Osteoblast (primary cell): Measurements from ENCODE around the gene CXXC5. TPM values are rescaled to one million over a fixed set of nuclear protein-coding genes. Genes with fewer than 3 reads are reported as not detected.

Experiments
- DNase-seq: peaks from one replicate; pipeline ENCODE4 v3.0.0; 2011; ENCODE audit warnings: low spot score, mixed read lengths; ENCODE audit not compliant: insufficient read length; ENCODE audit errors: missing footprints
- H2AFZ ChIP-seq: 2 replicates; pipeline ENCODE4 v1.6.0; 2011; ENCODE audit warnings: mild to moderate bottlenecking, low read length
- H3K27ac ChIP-seq: 2 replicates; pipeline ENCODE4 v1.5.1; 2011; ENCODE audit warnings: mild to moderate bottlenecking, low read depth, low read length, moderate library complexity
- H3K27me3 ChIP-seq: 2 replicates; pipeline ENCODE4 v1.6.0; 2012; ENCODE audit warnings: mild to moderate bottlenecking, control low read depth, inconsistent platforms, low read length, moderate library complexity; ENCODE audit not compliant: insufficient read depth
- H3K36me3 ChIP-seq: 2 replicates; pipeline ENCODE4 v1.5.1; 2011; ENCODE audit warnings: mild to moderate bottlenecking, low read length, control low read depth, moderate library complexity; ENCODE audit not compliant: insufficient read depth
- H3K4me1 ChIP-seq: 2 replicates; pipeline ENCODE4 v1.5.1; 2011; ENCODE audit warnings: mild to moderate bottlenecking, low read length, control low read depth, moderate library complexity; ENCODE audit not compliant: insufficient read depth
- H3K4me2 ChIP-seq: 2 replicates; pipeline ENCODE4 v1.6.0; 2011; ENCODE audit warnings: mild to moderate bottlenecking, low read length; ENCODE audit not compliant: insufficient read depth
- H3K4me3 ChIP-seq: fragments of 200-600 bp; sonication (generic); 3 replicates; pipeline ENCODE4 v1.5.1; 2012; ENCODE audit warnings: mild to moderate bottlenecking, low read length, inconsistent platforms; ENCODE audit not compliant: insufficient read depth
- H3K79me2 ChIP-seq: 2 replicates; pipeline ENCODE4 v1.6.0; 2012; ENCODE audit warnings: mild to moderate bottlenecking, low read length, control low read depth, inconsistent platforms; ENCODE audit not compliant: insufficient read depth
- H3K9me3 ChIP-seq: 2 replicates; pipeline ENCODE4 v1.5.1; 2011; ENCODE audit warnings: low read depth, low read length, control low read depth
- H4K20me1 ChIP-seq: 2 replicates; pipeline ENCODE4 v1.6.0; 2012; ENCODE audit warnings: mild to moderate bottlenecking, low read length, control low read depth; ENCODE audit not compliant: insufficient read depth
- total RNA-seq: library from RNA; depleted of rRNA; stranded (reverse); fragments of >200 nt; gene quantifications from 2 replicates; pipeline ENCODE4 v1.2.3, GENCODE V29; 2012
- TF ChIP-seq, protein P1 (sequence below): IDR thresholded peaks from 2 replicates; pipeline ENCODE4 v1.5.1; 2011; ENCODE audit warnings: mild to moderate bottlenecking, low read depth, low read length, moderate library complexity; ENCODE audit errors: extremely low read depth

CXXC5 gene
- total RNA-seq, 1 donor = 186 TPM

DNA sequence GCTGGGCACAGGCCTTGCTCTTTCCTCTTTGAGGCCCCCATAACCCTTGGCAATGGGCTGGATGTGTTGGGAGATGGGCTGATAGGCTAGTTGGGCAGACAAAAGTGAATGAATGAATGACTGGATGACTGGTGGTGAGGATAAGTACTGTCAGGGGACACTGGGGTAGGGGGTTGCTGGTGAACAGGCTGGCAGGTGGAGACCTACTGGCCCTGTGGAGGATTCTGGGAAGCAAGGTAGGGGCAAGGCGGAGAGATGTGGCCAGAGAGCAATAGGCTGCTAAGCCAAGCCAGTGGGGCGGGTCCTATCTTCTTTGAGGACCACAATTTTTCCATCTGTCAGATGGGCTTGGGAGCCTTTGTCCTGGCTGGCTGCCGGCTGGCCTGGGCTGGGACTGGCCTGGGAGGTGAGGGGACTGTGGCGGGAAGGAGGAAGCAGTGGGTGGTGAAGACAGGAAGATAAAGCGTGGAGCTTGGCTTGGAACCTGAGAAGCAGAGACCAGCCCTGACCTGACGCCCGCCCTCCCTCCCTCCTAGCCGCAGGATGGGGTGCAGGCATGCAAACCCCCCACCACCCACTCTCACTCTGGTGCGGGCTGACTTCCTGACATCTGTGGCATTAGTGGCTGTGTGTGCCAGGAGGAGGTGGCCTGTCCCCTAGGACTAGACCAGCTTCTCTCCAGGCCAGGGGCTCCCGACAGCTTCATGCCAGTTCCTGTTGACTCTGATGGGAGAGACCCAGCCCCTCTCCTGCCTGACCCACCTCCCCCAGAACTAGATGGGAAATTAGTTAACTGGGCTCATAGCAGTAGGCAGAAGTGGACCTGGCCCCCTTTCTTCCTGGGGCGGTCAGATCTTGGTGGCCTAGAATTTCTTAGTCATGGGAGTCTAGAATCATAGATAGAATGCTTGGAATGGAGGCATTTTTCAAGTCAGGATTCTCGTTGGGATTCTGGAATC lies 9.5 kb downstream of the CXXC5 start:
- H3K27me3 ChIP-seq = no peaks in the 10 kb centered on the region
- peak overlapping the region; percentile 49 for H3K4me3 ChIP-seq
- H3K27ac ChIP-seq = peak overlapping the region; percentile 95
- peak; percentile 94 for DNase-seq
- peaks cover 93% of the 10 kb centered on the region for H3K4me1 ChIP-seq
- peaks cover 11% of the 10 kb centered on the region for H3K36me3 ChIP-seq
- TF ChIP-seq, protein P1, sequence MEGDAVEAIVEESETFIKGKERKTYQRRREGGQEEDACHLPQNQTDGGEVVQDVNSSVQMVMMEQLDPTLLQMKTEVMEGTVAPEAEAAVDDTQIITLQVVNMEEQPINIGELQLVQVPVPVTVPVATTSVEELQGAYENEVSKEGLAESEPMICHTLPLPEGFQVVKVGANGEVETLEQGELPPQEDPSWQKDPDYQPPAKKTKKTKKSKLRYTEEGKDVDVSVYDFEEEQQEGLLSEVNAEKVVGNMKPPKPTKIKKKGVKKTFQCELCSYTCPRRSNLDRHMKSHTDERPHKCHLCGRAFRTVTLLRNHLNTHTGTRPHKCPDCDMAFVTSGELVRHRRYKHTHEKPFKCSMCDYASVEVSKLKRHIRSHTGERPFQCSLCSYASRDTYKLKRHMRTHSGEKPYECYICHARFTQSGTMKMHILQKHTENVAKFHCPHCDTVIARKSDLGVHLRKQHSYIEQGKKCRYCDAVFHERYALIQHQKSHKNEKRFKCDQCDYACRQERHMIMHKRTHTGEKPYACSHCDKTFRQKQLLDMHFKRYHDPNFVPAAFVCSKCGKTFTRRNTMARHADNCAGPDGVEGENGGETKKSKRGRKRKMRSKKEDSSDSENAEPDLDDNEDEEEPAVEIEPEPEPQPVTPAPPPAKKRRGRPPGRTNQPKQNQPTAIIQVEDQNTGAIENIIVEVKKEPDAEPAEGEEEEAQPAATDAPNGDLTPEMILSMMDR = no peak
- H3K79me2 ChIP-seq = peaks cover 85% of the 10 kb centered on the region
- peak overlapping the region; percentile 78 for H3K4me2 ChIP-seq
- no peak overlapping the region for H2AFZ ChIP-seq
- H4K20me1 ChIP-seq = peaks cover 49% of the 10 kb centered on the region
- H3K9me3 ChIP-seq = no peaks in the 10 kb centered on the region

DNA sequence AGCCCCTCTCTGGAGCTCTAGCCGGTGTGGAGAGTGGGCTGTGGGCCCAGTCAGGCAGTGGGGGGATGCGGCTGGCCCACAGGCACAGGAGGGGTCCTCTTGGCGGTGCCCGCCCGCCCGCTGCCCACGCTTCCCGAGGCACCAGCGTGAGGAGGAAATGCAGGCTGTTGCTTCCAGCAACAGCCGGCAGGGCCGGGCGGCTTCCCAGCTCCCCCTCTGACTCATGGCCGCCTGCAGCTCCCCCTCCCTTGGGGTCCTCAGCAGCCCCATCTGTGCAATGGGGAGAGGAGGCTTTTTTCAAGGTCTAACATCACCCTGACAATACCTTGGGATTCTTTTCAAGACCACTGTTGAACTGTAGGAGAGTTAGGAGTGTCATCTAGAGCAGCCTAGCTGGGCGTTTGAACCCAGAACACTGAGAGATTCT lies 10.4 kb downstream of the CXXC5 start:
- Histone ChIP-seq H4K20me1 (peaks cover 45% of the 10 kb centered on the region), H3K79me2 (peaks cover 85% of the 10 kb centered on the region), H3K9me3 (no peaks in the 10 kb centered on the region), H3K4me3 (peak overlapping the region; percentile 52), H2AFZ (no peak overlapping the region), H3K36me3 (peaks cover 14% of the 10 kb centered on the region), H3K4me1 (peaks cover 92% of the 10 kb centered on the region), H3K27me3 (no peaks in the 10 kb centered on the region), H3K4me2 (peak overlapping the region; percentile 78), H3K27ac (peak overlapping the region; percentile 95)
- DNase-seq = peak; percentile 93
- TF ChIP-seq, protein P1 = no peak

DNA sequence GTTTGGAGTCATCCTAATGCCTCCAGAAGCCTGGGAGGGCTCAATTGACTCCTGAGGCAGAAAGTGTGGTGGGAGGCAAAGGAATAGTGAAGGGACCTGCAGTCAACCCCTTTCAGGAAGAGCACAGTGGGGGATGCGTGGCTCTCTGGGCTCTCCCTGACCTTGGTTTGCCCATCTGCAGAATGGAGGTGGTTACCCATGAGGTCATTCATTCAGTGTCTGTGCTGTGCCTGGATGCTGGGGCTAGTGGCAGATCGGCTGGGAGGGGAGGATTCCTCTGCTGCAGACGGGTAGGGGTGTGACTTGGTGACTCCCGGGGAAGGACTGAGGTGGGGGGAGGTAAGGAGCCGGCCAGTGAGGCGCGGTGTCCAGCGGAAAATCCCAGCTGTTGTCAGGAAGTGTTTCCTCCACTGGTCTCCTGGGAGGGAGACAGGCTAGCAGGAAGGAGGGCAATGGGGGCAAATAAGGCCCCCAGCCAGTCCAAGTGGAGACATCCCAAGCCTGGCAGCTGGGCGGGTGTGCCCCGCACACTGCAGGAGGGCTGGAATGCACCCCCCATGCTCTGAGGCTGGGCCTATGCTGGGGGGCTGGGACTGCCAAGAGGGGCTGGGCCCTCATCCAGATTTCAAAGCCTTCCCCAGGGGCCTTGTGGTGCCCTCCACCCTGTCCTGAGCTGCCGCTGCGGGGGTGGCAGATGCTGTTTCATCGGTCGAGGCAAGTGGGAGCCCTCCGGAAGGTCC lies 10.9 kb downstream of the CXXC5 start:
- peaks cover 92% of the 10 kb centered on the region for H3K4me1 ChIP-seq
- H3K27ac ChIP-seq = peak overlapping the region; percentile 95
- peak; percentile 96 for DNase-seq
- peak overlapping the region; percentile 78 for H3K4me2 ChIP-seq
- no peaks in the 10 kb centered on the region for H3K27me3 ChIP-seq
- H3K9me3 ChIP-seq = no peaks in the 10 kb centered on the region
- H3K36me3 ChIP-seq = peaks cover 14% of the 10 kb centered on the region
- peak overlapping the region; percentile 52 for H3K4me3 ChIP-seq
- H2AFZ ChIP-seq = no peak overlapping the region
- peaks cover 85% of the 10 kb centered on the region for H3K79me2 ChIP-seq
- TF ChIP-seq, protein P1 = no peak
- H4K20me1 ChIP-seq = peaks cover 44% of the 10 kb centered on the region
